CD4-positive, alpha-beta T cell treated with Interleukin-1 beta for 1 hour (primary cell): ENCODE measurements around the gene CD101.

Experiments used
- DNase-seq, 2 donors: peaks; one replicate each; pipeline ENCODE4 v3.0.0-alpha.2; 2020 to 2022

The CD101 gene

DNA sequence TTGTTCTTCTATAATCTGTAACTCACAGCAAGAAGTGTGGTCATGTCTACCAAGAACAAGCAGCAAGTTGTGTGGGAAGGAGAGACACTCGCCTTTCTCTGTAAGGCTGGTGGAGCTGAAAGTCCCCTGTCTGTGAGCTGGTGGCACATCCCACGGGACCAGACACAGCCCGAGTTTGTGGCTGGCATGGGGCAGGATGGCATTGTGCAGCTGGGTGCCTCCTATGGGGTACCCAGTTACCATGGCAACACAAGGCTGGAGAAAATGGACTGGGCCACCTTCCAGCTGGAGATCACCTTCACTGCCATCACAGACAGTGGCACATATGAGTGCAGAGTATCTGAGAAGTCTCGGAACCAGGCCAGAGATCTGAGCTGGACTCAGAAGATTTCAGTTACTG lies 15.5 kb downstream of the CD101 start:
- DNase-seq = no peak

DNA sequence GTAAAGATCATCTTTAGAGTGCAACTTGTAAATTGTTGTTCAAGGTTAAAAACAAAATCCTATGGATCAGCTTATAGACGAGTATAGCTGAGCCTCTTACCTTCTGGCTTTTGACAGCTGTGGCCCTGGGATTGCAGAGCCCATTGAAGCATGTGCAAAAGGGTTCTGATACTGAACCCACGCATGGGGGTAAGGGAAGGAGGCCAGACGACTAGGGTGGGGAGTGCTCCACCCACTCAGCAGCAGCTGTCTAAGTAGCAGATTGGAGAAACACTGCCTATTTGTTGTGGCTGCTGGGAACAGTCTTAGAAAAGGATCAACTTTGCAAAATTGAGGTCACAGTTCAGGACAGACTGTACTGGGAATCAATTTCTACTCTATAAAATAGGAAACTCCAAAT lies 16.1 kb downstream of the CD101 start:
- DNase-seq = no peak

DNA sequence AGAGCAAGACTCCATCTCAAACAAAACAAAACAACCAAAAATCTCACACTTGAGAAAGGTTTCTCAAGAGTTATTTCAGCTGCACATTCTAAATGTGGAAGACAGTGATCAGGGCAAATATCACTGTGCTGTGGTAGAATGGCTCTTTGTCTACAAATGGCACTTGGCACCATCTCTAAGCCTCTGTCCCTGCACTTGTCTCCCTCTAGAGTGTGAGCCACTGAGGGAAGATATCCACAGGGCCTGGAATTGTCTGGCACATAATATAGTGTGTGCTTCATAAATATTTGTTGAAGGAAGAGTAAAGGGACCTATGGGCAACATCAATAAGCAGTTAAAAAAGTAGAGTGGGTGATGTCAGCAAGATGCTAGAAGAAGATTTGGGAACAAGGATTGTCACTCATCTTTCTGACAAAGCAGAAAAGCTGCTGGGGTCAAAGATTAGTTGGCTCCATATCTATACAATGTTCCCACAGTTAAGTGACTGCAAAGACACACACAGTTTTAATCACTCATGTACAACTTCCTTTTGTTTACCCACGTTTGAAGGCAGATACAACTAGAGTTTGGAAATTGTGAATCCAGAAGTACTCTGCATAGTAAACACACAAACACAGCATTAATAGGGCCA lies 19.1 kb downstream of the CD101 start:
- no peak for DNase-seq

DNA sequence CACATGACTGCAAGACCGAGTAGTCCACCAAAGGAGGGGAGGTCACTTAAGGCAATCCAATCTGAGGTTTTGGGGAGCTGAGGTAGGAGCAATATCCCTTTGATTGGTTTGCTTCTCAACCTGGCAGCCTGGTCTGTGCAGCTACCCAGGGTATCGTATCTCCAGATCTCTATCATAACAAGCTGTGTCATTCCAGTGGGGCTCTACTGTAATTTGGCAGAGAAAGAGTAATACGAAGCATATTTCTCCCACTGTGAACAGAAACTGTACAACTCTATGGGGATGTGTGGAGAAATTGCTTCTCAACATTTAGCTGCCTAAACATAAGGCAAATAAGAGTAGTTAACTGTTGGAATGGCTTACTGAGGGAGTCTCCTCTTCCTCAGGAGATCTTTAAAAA lies 20.6 kb downstream of the CD101 start:
- DNase-seq = no peak

GRCh38 chr1:117025568-117025967 lies 24.0 kb downstream of the CD101 start:
- DNase-seq = no peak

- no peak for DNase-seq
These were observed 24.8 kb downstream of the CD101 start for GRCh38 chr1:117026361-117026760.

DNA sequence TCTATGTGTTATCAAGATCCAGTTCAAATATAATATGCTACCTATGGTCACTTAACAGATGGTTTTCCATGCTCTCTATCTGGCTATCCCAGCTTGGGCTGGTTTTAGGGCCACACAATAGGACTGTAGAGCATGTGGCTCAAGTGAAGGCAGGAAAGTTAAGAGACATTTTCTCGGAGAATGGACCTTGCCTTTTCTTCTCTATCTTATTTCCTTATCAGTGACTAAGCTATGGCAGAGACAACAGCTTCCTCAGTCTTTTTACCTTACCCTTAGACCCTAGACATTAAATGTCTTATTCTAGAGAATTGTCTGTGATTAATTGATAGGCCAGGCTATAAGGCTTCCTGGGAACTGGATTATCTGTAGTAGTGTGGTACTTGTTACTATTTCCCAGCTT lies 28.1 kb downstream of the CD101 start:
- DNase-seq = no peak

DNA sequence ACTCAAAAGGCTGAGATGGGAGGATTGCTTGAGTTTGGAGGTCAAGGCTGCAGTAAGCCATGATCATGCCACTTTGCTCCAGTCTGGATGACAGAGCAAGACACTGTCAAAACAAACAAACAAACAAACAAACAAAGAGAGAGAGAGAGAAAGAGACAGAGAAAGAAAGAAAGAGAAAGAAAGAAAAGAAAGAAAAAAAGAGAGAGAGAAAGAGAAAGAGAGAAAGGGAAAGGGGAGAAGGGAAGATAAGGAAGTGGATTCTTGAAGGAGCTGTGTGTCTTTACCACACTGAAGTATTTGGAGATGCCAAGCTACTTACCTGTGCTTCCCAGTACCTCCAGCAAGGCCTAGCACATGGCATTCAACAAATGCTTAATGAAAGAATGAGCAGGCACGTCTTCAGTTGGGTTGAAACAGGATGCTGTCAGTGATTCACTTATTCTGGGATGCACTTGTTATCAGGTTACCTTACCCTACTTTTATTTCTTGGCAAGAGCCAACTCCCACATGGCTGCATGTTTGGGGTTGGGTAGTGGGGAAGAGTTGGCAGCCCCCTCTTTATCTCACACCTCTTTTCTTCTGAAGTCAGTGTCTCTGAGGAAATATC lies 28.8 kb downstream of the CD101 start:
- no peak for DNase-seq

DNA sequence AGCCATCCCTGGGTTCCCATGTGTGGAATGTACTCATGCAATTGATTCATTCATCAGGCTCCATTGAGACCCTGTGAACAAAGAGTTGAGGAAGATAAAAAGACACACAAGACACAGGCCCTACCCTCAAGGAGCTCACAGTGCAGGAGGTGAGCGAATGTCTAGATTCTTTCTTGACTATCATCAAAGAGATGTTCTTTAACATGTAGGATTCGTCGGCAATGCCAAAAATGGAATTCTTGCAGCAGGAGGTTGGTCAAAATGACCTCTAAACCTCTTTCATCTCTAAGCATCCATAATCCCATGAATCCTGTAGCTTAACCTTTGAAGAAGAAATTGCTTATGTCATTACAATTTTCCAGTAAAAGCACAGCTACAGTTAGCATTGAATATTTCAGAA lies 30.7 kb downstream of the CD101 start:
- DNase-seq = no peak

- no peak for DNase-seq
These were observed 31.4 kb downstream of the CD101 start for GRCh38 chr1:117032681-117033539.

GRCh38 chr1:117033772-117034171 lies 32.2 kb downstream of the CD101 start:
- no peak for DNase-seq

- DNase-seq = no peak
These were observed 33.3 kb downstream of the CD101 start for GRCh38 chr1:117034791-117035290.

DNA sequence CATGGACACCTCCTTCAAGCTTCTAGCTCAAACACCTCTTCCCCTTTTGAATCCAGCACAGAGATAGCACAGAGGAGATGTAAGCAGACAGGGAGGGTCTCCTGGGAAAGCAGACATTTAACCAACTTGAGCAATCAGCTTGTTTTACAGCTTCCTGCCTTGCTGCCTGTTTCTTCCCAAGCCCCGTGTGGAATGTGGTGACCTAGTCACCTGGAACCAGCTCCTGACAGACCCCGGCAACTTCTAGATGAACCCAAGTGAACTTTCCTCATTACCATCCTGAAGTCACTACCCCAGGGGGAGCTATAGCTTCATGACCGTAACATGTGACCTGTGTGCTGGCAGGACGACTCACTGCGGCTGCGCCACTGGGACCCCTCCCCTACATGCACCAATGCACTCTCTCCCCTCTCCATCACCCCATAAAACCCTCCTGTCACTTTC lies 34.5 kb downstream of the CD101 start:
- no peak for DNase-seq

DNA sequence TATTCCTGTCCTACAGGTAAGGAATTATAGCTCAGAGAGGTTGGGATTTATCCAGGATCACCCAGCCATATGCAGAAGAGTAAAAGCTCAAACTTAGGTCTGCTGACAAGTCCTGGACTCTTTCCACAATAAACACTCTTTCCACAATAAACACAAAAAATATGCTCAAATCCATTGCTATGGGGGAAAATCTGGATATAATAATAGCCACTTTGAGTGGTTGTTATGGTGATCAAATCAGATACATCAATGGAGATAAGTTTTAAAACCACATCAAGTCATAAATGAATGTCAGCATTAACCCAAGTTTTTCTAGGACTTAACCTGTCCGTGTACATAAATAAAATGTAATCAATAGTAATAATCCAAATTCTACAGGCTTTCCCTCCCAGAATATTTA lies 36.2 kb downstream of the CD101 start:
- DNase-seq = no peak

DNA sequence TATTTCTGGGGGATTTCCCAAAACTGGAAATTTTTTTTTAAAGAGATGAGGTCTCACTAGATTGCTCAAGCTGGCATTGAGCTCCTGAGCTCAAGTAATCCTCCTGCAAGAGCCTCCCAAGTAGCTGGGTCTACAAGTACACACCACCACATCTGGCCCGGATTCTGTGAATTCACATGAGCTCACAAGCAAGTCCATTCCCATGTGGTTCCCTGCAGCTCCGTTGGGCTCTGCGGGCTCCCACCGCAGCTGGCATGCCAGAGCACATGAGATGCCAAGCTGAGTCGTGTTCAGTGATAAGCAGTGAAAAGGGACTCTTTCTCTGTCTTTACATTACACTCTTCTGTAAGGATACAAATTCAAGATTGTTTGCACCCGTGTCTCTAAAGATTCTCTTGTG lies 36.7 kb downstream of the CD101 start:
- DNase-seq = no peak

DNA sequence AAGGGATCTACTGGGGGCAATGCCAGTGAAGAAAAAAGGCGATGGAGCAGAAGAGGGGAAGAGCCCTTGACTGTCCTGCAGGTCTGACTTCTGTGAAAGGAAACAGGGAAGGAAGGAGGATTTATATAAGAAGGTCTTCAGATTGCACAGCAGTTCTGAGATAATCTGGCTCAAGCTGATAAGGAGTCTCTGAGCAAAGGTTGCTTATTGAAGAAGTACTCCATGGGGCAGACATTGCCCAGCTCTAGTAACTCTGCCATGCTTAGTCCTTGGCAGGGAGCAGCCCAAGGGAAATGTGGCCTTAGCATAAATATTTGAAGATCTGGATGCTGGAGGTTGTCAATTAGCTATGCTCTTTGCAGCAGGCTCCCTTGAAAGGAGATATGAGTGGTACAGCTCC lies 42.7 kb downstream of the CD101 start:
- no peak for DNase-seq

DNA sequence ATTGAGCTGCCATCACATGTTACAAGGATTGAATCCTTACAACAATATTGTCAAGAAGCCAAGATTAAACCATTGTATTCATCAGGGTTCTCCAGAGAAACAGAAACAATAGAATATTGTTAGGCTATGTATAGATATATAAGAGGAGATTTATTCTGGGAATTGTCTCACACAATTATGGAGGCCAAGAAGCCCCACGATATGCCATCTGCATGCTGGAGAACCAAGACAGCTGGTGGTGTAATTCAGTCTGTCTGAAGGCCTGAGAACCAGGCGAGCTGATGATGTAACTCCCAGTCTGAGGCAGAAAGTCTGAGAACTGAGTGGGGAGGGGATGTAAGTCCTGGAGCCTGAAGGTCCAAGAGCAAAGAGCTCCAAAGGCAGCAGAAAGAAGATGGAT lies 44.1 kb downstream of the CD101 start:
- no peak for DNase-seq

DNA sequence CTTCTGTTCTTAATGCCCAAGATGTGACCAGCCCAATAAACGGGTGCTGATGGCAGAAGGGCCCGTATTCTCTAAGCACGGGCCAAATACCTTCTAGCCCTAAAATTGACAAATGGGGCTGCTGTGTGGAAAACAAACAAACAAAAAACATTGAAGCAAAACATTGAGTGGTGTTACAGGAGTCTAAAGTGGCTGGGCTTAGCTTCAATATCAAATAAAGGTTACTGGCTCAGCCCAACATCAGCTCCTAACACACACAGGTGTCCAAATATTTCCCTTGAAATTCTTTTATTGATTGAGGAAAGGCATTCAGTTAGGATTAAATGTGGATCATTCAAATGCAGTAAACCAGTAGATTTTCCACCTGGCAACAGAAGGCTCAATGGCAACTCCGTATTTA lies 45.2 kb downstream of the CD101 start:
- DNase-seq = no peak

DNA sequence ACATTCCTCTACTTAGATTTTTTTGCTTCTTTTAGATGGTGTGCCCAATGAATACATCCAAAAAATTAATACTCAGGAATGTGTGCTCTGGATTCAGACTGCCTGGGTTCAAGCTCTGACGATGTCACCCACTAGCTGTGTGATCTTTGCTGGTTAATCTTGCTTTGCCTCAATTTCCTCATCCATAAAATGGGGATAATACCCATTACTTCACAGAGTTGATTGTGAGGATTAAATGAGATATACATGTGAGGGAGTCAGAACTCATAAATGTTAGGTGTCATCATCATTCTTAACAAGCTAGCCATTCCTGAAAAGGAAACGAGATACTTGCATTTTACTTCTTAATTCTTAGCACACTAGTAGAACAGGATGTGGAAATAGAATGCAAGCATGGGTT lies 45.7 kb downstream of the CD101 start:
- DNase-seq = no peak

DNA sequence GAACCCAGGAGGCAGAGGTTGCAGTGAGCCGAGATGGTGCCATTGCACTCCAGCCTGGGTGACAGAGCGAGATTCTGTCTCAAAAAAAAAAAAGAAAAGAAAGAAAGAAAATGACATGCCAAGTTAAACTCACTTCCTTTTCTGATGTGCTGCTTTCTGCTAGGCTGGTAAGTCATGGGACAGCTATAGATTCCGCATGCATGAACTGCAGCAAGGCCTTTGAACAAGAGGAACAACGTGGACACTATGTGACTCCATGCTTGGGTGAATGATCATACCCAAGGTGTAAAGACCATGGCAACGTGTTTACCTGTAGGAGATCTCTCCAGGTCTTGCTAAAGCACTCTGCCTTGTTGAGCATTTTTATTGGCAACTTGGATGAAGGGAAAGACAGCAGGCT lies 48.3 kb downstream of the CD101 start:
- DNase-seq = no peak

DNA sequence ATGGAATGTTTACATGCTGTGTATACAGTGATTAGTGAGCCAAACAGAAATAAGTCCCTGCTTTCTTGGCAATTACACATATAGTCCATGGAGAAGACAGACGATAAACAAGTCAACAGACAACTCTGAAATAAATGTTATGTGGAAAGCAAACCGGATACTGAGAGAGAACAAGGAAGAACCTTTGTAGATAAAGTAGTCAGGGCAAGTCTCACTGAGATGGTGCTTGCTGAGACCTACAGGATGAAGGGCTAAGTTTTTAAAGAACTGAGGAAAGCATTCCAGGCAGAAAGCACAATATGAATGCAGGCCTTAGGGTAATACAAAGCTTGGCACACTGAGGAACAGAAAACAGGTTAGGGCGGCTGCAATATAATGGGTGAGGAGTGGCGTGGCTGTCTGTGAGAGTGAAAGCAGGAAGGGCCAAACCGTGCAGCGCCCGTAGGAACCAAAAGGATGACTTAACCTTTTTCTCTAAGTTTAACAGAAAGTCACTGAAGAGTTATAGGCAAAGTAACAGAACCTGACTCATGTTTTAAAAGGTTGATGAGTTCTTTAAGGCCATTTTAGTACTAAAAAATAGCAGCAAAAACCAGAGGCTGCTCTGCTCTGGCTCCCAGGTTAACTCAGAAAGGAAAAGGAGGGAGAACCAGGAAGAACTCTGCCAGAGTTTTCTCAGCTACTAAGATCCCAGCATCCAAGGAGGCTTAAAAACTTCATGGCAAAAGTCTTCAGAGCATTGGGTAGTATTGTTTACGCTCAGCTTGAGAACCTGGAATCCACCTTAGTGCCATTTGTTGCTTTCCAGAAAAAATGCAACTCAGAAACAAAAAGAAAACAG lies 49.9 kb downstream of the CD101 start:
- DNase-seq = peak in 1 of 2 donors; percentile 18

GRCh38 chr1:117054068-117054467 lies 52.5 kb downstream of the CD101 start:
- DNase-seq = no peak

- DNase-seq = no peak
These were observed 57.2 kb downstream of the CD101 start for GRCh38 chr1:117058810-117059209.
